GM12878 (cell line): ENCODE data around the gene MPEG1. TPM values are rescaled to one million over a fixed set of nuclear protein-coding genes. Genes with fewer than 3 reads are reported as not detected.

Source experiments
- ATAC-seq: fragments of 200-7000 bp; cut with Tn5 transposase; 3 replicates; pipeline ENCODE4 v1.9.1; 2020; ENCODE audit warnings: mild to moderate bottlenecking, moderate library complexity
- BruUV-seq: library from RNA; stranded (reverse); fragments of 400-500 nt; replicated peaks from 2 replicates; lab custom pipeline; 2021; lab: Mats Ljungman, UMichigan
- CTCF ChIA-PET: fragments of 300-600 bp; sonication (Branson Sonifier 250); formaldehyde crosslinking; extraction: SDS; loops from one replicate; lab custom pipeline; 2021; ENCODE audit warnings: inconsistent platforms; lab: Yijun Ruan, JAX
- POLR2A ChIA-PET: fragments of 350-600 bp; formaldehyde crosslinking; extraction: SDS; loops from one replicate; lab custom pipeline; 2021; ENCODE audit warnings: inconsistent platforms; lab: Charles Lee
- RAD21 ChIA-PET: fragments of 300-600 bp; sonication (Branson Sonifier 250); formaldehyde crosslinking; loops from one replicate; lab custom pipeline; 2023; ENCODE audit warnings: antibody characterized with exemption; ENCODE audit not compliant: unreplicated experiment; lab: Charles Lee
- SMC1A ChIA-PET: fragments of 300-600 bp; sonication (Branson Sonifier 250); formaldehyde crosslinking; loops from one replicate; lab custom pipeline; 2023; ENCODE audit not compliant: unreplicated experiment, uncharacterized antibody; lab: Charles Lee
- DNase-seq: peaks from one replicate; pipeline ENCODE4 v3.0.0-alpha.2; 2011; ENCODE audit warnings: low read depth, low spot score
- FAIRE-seq: peaks from 3 replicates; lab custom pipeline; 2011; peaks lifted over from hg19 to GRCh38; lab: Jason Lieb, UNC
- H2AFZ ChIP-seq: 2 replicates; pipeline ENCODE4 v1.6.0; 2011; ENCODE audit warnings: low read depth, low read length, control low read depth; ENCODE audit not compliant: control insufficient read depth
- H3K27ac ChIP-seq: 2 replicates; pipeline ENCODE4 v1.5.1; 2011; ENCODE audit warnings: control low read depth; ENCODE audit not compliant: control insufficient read depth, insufficient read depth
- H3K27me3 ChIP-seq, 2 experiments: replicated peaks in 1 of 2; 2 replicates each; pipeline versions ENCODE4 v1.6.0 to v1.6.1; 2011; ENCODE audit warnings: low read length in 1 of 2; ENCODE audit not compliant: control insufficient read depth in 2 of 2, insufficient read depth in 2 of 2
- H3K36me3 ChIP-seq, 2 experiments: 2 replicates each; pipeline ENCODE4 v1.5.1; 2011; ENCODE audit warnings: low read length in 1 of 2; ENCODE audit not compliant: control insufficient read depth in 2 of 2, insufficient read depth in 2 of 2
- H3K4me1 ChIP-seq: 2 replicates; pipeline ENCODE4 v1.6.1; 2011; ENCODE audit warnings: mild to moderate bottlenecking, low read length, moderate library complexity, mixed read lengths; ENCODE audit not compliant: control insufficient read depth, insufficient read depth
- H3K4me2 ChIP-seq: 2 replicates; pipeline ENCODE4 v1.6.0; 2011; ENCODE audit warnings: control low read depth; ENCODE audit not compliant: control insufficient read depth, insufficient read depth
- H3K4me3 ChIP-seq: fragments of 200-600 bp; sonication (generic); 2 replicates; pipeline ENCODE4 v1.5.1; 2016
- H3K79me2 ChIP-seq: 2 replicates; pipeline ENCODE4 v1.6.0; 2011; ENCODE audit warnings: low read length; ENCODE audit not compliant: control insufficient read depth, insufficient read depth
- H3K9ac ChIP-seq: 2 replicates; pipeline ENCODE4 v1.8.0; 2011; ENCODE audit warnings: low read length, control low read depth, mixed read lengths; ENCODE audit not compliant: control insufficient read depth, insufficient read depth
- H3K9me3 ChIP-seq: replicated peaks from 3 replicates; pipeline ENCODE4 v1.5.1; 2011; ENCODE audit warnings: mild to moderate bottlenecking, low read length; ENCODE audit not compliant: control insufficient read depth, insufficient read depth
- H4K20me1 ChIP-seq: 2 replicates; pipeline ENCODE4 v1.6.0; 2011; ENCODE audit not compliant: control insufficient read depth, insufficient read depth
- BRCA1 ChIP-seq: IDR thresholded peaks from 2 replicates; pipeline ENCODE4 v1.6.1; 2011; ENCODE audit warnings: low read depth, low read length, improper control_type of control experiment
- CHD2 ChIP-seq: IDR thresholded peaks from 2 replicates; pipeline ENCODE4 v1.6.1; 2011; ENCODE audit warnings: low read depth, low read length, improper control_type of control experiment, borderline replicate concordance
- FOXK2 ChIP-seq: fragments of 450-650 bp; IDR thresholded peaks from 2 replicates; pipeline ENCODE4 v1.6.1; 2017; ENCODE audit warnings: mild to moderate bottlenecking, moderate library complexity
- IKZF2 ChIP-seq, 2 experiments: fragments of 450-650 bp; IDR thresholded peaks; 2 replicates each; pipeline ENCODE4 v1.6.1; 2017; ENCODE audit warnings: mild to moderate bottlenecking in 2 of 2, moderate library complexity in 2 of 2
- JUND ChIP-seq: IDR thresholded peaks from 2 replicates; pipeline ENCODE4 v1.6.1; 2012; ENCODE audit warnings: low read depth, mild to moderate bottlenecking, low read length, improper control_type of control experiment, moderate library complexity
- MEF2A ChIP-seq: IDR thresholded peaks from 2 replicates; pipeline ENCODE4 v1.6.1; 2011; ENCODE audit warnings: low read depth, mild to moderate bottlenecking, low read length, moderate library complexity; ENCODE audit not compliant: insufficient read depth
- MEF2B ChIP-seq: fragments of 450-650 bp; IDR thresholded peaks from 2 replicates; pipeline ENCODE4 v1.6.1; 2018; ENCODE audit warnings: mild to moderate bottlenecking, moderate library complexity; ENCODE audit not compliant: partially characterized antibody, poor library complexity, severe bottlenecking
- NR2F1 ChIP-seq: fragments of 450-650 bp; conservative IDR thresholded peaks from 2 replicates; pipeline ENCODE4 v1.6.1; 2017; ENCODE audit warnings: mild to moderate bottlenecking
- SMC3 ChIP-seq: IDR thresholded peaks from 2 replicates; pipeline ENCODE4 v1.6.1; 2011; ENCODE audit warnings: low read length, improper control_type of control experiment, borderline replicate concordance
- SREBF2 ChIP-seq: IDR thresholded peaks from 2 replicates; pipeline ENCODE4 v1.6.1; 2012; ENCODE audit warnings: mild to moderate bottlenecking, low read length
- SRF ChIP-seq, 2 experiments: IDR thresholded peaks; 2 replicates each; pipeline ENCODE4 v1.6.1; 2011; ENCODE audit warnings: low read depth in 2 of 2, low read length in 2 of 2, mild to moderate bottlenecking in 1 of 2, moderate library complexity in 1 of 2
- WGBS: methylation state at CpG from one replicate; pipeline ENCODE4 v1.1.6; 2016; ENCODE audit warnings: low lambda C conversion rate; ENCODE audit not compliant: insufficient replicate concordance, insufficient coverage; ENCODE audit errors: missing lambda C conversion rate; 5-methylcytosine and 5-hydroxymethylcytosine counted together
- in situ Hi-C: fragments of 300-500 bp; cut with MboI; formaldehyde crosslinking; loops from 9 replicates; pipeline ENCODE4 v1.14.3; 2018; ENCODE audit warnings: mixed read lengths
- intact Hi-C: fragments of 100-400 bp; cut with micrococcal nuclease; formaldehyde crosslinking; loops from one replicate; pipeline ENCODE4 v1.14.2; 2022; ENCODE audit not compliant: unreplicated experiment
- polyA plus RNA-seq, 11 experiments: library from polyadenylated mRNA; depleted of rRNA in 4 of 11; unstranded in 6 of 11; stranded (reverse) in 5 of 11; fragments of >200 nt; fragmentation: Nextera tagmentation in 4 of 11; fragmentation: Illumina TruSeq in 1 of 11; extraction: Ambion mirVana in 4 of 11; extraction: Trizol in 1 of 11; gene quantifications; 1 replicate in 1 of 11; 2 replicates in 10 of 11; pipeline versions ENCODE4 v1.2.1 to v1.2.3, GENCODE V29; 2011 to 2016; ENCODE audit warnings: inconsistent platforms in 2 of 11, missing spikeins in 2 of 11, low read depth in 1 of 11
- total RNA-seq, 4 experiments: library from RNA; depleted of rRNA in 3 of 4; stranded (reverse); fragments of >200 nt in 3 of 4; fragmentation: Illumina TruSeq in 1 of 4; extraction: Trizol in 1 of 4; gene quantifications; 2 replicates each; pipeline versions ENCODE4 v1.2.1 to v1.2.3, GENCODE V29; 2013 to 2021
- TF ChIP-seq, protein P1 (sequence below): fragments of 150-350 bp; IDR thresholded peaks from 2 replicates; pipeline ENCODE4 v1.6.1; 2016; ENCODE audit warnings: low read depth, low read length
- TF ChIP-seq, protein P2 (sequence below): fragments of 450-650 bp; IDR thresholded peaks from 2 replicates; pipeline ENCODE4 v1.6.1; 2017; ENCODE audit warnings: borderline replicate concordance
- TF ChIP-seq, protein P3 (sequence below): fragments of 450-650 bp; IDR thresholded peaks from 2 replicates; pipeline ENCODE4 v1.6.1; 2016; ENCODE audit warnings: mild to moderate bottlenecking
- TF ChIP-seq, protein P4 (sequence below): fragments of 450-650 bp; IDR thresholded peaks from 2 replicates; pipeline ENCODE4 v1.6.1; 2017; ENCODE audit warnings: mild to moderate bottlenecking

The MPEG1 gene
- total and polyA plus RNA-seq, 10 of the 15 experiments (the other 5 are each of a cell fraction or from before 2014, with no cell fraction given) = 1.3 to 15.6 (median 11.7) TPM; not detected in 1

DNA sequence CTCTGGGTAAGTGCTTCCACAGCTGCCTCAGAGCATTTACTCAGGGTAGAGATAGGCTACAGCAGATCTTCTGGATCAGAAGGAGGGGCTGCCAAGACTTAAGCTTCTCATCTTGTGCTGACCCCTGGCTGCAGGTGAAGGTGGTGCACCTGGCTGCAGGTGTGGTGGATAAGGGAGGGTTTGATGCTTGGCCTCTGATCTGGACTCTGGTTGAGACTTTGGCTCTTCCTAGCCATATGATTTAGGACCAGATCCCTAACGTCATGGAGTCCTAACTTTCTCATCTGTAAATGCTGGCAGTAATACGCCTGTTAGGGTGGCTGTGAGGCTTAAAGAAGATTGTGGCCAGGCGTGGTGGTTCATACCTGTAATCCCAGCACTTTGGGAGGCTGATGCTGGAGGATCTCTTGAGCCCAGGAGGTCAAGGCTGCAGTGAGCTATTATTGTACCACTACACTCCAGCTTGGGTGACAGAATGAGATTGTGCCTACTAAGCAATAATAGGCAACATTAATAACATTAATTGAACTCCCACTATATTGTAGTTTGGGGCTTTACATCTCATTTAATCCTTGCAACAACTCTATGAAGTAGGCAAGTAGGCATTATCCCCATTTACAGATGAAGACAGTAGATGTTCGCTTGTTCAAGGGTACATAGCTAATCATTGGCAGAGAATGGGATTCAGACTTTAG, 30.1 kb downstream of the MPEG1 start:
- intact Hi-C loops (no loop called here), in situ Hi-C loops (loop anchor here (25.0 kb wide), 1 partner anchor 1580 kb away; the partner anchor contains the start of gene MS4A15)
- H3K9ac ChIP-seq = no peak overlapping the region
- no peak for FAIRE-seq
- H3K27me3 ChIP-seq = no peaks in the 10 kb centered on the region
- RAD21 ChIA-PET = interaction anchor here (3.3 kb wide), 1 partner anchor 12 kb away, joined by 16 read pairs; the partner anchor contains the start of gene DTX4
- H3K27ac ChIP-seq = no peak overlapping the region
- SMC1A ChIA-PET = interaction anchor here (0.9 to 14.9 kb wide), 4 partner anchors 8 to 25 kb away, joined by 3 to 155 read pairs (median 63); partner anchors contain the start of gene DTX4
- peaks cover 16% of the 10 kb centered on the region; the same call in 2 of the 3 replicates for H3K9me3 ChIP-seq
- POLR2A ChIA-PET = interaction anchor here (0.8 to 2.4 kb wide), 3 partner anchors 9 to 16 kb away, joined by 3 to 9 read pairs (median 5); no protein-coding TSS in a partner anchor
- no peak overlapping the region for H2AFZ ChIP-seq
- no peak for DNase-seq
- peaks cover 11 to 14% of the 10 kb centered on the region in 2 experiments; a peak in 3 of 4 replicates for H3K36me3 ChIP-seq
- H3K4me2 ChIP-seq = no peak overlapping the region
- WGBS = 70% methylated on average over 4 of the region's 4 CpGs
- peaks cover 5% of the 10 kb centered on the region; the same call in 1 of the 2 replicates for H3K4me1 ChIP-seq
- H3K4me3 ChIP-seq = no peak overlapping the region
- CTCF ChIA-PET = interaction anchor here (1.0 to 33.5 kb wide), 7 partner anchors 3 to 252 kb away, joined by 3 to 1180 read pairs (median 5); partner anchors contain the start of genes DTX4 and MPEG1
- H3K79me2 ChIP-seq = peaks cover 25% of the 10 kb centered on the region
- ATAC-seq = peak; percentile 54
- H4K20me1 ChIP-seq = no peaks in the 10 kb centered on the region
- no TSS peak for BruUV-seq
- TF ChIP-seq CHD2 (no peak), IKZF2 (IDR thresholded peaks at IDR 0.05) (no peak), JUND (no peak), SRF (IDR thresholded peaks at IDR 0.05; ENCODE audit: low read depth in 2 of 2, low read length in 2 of 2) (no peak), MEF2A (no peak), BRCA1 (no peak), SMC3 (peak; percentile 30; the same call in 1 of the 2 replicates), NR2F1 (no peak), MEF2B (no peak), SREBF2 (no peak), FOXK2 (no peak)
- TF ChIP-seq, protein P1, sequence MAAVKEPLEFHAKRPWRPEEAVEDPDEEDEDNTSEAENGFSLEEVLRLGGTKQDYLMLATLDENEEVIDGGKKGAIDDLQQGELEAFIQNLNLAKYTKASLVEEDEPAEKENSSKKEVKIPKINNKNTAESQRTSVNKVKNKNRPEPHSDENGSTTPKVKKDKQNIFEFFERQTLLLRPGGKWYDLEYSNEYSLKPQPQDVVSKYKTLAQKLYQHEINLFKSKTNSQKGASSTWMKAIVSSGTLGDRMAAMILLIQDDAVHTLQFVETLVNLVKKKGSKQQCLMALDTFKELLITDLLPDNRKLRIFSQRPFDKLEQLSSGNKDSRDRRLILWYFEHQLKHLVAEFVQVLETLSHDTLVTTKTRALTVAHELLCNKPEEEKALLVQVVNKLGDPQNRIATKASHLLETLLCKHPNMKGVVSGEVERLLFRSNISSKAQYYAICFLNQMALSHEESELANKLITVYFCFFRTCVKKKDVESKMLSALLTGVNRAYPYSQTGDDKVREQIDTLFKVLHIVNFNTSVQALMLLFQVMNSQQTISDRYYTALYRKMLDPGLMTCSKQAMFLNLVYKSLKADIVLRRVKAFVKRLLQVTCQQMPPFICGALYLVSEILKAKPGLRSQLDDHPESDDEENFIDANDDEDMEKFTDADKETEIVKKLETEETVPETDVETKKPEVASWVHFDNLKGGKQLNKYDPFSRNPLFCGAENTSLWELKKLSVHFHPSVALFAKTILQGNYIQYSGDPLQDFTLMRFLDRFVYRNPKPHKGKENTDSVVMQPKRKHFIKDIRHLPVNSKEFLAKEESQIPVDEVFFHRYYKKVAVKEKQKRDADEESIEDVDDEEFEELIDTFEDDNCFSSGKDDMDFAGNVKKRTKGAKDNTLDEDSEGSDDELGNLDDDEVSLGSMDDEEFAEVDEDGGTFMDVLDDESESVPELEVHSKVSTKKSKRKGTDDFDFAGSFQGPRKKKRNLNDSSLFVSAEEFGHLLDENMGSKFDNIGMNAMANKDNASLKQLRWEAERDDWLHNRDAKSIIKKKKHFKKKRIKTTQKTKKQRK = no peak
- TF ChIP-seq, protein P2, sequence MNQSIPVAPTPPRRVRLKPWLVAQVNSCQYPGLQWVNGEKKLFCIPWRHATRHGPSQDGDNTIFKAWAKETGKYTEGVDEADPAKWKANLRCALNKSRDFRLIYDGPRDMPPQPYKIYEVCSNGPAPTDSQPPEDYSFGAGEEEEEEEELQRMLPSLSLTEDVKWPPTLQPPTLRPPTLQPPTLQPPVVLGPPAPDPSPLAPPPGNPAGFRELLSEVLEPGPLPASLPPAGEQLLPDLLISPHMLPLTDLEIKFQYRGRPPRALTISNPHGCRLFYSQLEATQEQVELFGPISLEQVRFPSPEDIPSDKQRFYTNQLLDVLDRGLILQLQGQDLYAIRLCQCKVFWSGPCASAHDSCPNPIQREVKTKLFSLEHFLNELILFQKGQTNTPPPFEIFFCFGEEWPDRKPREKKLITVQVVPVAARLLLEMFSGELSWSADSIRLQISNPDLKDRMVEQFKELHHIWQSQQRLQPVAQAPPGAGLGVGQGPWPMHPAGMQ = no peak
- TF ChIP-seq, protein P3, sequence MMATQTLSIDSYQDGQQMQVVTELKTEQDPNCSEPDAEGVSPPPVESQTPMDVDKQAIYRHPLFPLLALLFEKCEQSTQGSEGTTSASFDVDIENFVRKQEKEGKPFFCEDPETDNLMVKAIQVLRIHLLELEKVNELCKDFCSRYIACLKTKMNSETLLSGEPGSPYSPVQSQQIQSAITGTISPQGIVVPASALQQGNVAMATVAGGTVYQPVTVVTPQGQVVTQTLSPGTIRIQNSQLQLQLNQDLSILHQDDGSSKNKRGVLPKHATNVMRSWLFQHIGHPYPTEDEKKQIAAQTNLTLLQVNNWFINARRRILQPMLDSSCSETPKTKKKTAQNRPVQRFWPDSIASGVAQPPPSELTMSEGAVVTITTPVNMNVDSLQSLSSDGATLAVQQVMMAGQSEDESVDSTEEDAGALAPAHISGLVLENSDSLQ = no peak
- TF ChIP-seq, protein P4, sequence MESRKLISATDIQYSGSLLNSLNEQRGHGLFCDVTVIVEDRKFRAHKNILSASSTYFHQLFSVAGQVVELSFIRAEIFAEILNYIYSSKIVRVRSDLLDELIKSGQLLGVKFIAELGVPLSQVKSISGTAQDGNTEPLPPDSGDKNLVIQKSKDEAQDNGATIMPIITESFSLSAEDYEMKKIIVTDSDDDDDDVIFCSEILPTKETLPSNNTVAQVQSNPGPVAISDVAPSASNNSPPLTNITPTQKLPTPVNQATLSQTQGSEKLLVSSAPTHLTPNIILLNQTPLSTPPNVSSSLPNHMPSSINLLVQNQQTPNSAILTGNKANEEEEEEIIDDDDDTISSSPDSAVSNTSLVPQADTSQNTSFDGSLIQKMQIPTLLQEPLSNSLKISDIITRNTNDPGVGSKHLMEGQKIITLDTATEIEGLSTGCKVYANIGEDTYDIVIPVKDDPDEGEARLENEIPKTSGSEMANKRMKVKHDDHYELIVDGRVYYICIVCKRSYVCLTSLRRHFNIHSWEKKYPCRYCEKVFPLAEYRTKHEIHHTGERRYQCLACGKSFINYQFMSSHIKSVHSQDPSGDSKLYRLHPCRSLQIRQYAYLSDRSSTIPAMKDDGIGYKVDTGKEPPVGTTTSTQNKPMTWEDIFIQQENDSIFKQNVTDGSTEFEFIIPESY = no peak
